8988T (cell line): ENCODE data around the gene PACRG.

ENCODE experiments used
- DNase-seq: peaks from one replicate; pipeline ENCODE4 v3.0.0; 2011

Gene PACRG

GRCh38 chr6:162798546-162799266 is 70.9 kb downstream of the PACRG start:
- DNase-seq: no peak

- DNase-seq: no peak
Observed at GRCh38 chr6:162814426-162814973, 86.7 kb downstream of the PACRG start.

GRCh38 chr6:162817196-162817595 is 89.4 kb downstream of the PACRG start:
- DNase-seq: no peak

- DNase-seq: no peak
Observed at GRCh38 chr6:162819284-162819683, 91.5 kb downstream of the PACRG start.

GRCh38 chr6:162821102-162821501 is 93.3 kb downstream of the PACRG start:
- no peak for DNase-seq

GRCh38 chr6:162825597-162825996 is 97.8 kb downstream of the PACRG start:
- no peak for DNase-seq

GRCh38 chr6:162829013-162829742 is 101.4 kb downstream of the PACRG start:
- DNase-seq: no peak

- no peak for DNase-seq
Observed at GRCh38 chr6:162833776-162834175, 106.0 kb downstream of the PACRG start.

GRCh38 chr6:162845972-162846371 is 118.2 kb downstream of the PACRG start:
- DNase-seq: no peak

- DNase-seq: no peak
Observed at GRCh38 chr6:162846723-162847122, 118.9 kb downstream of the PACRG start.

- DNase-seq: no peak
Observed at GRCh38 chr6:162849269-162849668, 121.5 kb downstream of the PACRG start.

GRCh38 chr6:162852192-162852591 is 124.4 kb downstream of the PACRG start:
- no peak for DNase-seq

GRCh38 chr6:162852840-162853577 is 125.2 kb downstream of the PACRG start:
- no peak for DNase-seq

- no peak for DNase-seq
Observed at GRCh38 chr6:162854228-162854627, 126.5 kb downstream of the PACRG start.

- no peak for DNase-seq
Observed at GRCh38 chr6:162854734-162855191, 127.0 kb downstream of the PACRG start.

GRCh38 chr6:162856885-162857284 is 129.1 kb downstream of the PACRG start:
- no peak for DNase-seq

GRCh38 chr6:162857326-162857725 is 129.6 kb downstream of the PACRG start:
- no peak for DNase-seq

- DNase-seq: no peak
Observed at GRCh38 chr6:162862462-162862861, 134.7 kb downstream of the PACRG start.

- no peak for DNase-seq
Observed at GRCh38 chr6:162862941-162863340, 135.2 kb downstream of the PACRG start.

- no peak for DNase-seq
Observed at GRCh38 chr6:162863821-162864220, 136.0 kb downstream of the PACRG start.

GRCh38 chr6:162864911-162865310 is 137.1 kb downstream of the PACRG start:
- DNase-seq: no peak

- no peak for DNase-seq
Observed at GRCh38 chr6:162866656-162867055, 138.9 kb downstream of the PACRG start.

GRCh38 chr6:162868397-162868796 is 140.6 kb downstream of the PACRG start:
- DNase-seq: no peak
